ENCODE measurements around the gene ACSL3.

The ACSL3 gene

GRCh38 chr2:222959358-222959757 is 98.5 kb downstream of the ACSL3 start:
- H3K79me1 ChIP-seq (ENCODE audit: low read depth, low read length): no peaks in the 10 kb centered on the region
- H2BK120ac ChIP-seq (ENCODE audit: low read depth, low read length): no peak overlapping the region
- no peak overlapping the region for H3K27ac ChIP-seq (replicated peaks; ENCODE audit: low read length)
- H4K8ac ChIP-seq (ENCODE audit: low read depth, low read length): no peak overlapping the region
- no peak overlapping the region for H3K14ac ChIP-seq (ENCODE audit: low read length)
- H3K4me3 ChIP-seq (ENCODE audit: low read length in 2 of 2): no peak overlapping the region
- H3K27me3 ChIP-seq (ENCODE audit: control insufficient read depth in 3 of 3, insufficient read depth in 3 of 3, low read depth in 1 of 3, low read length in 3 of 3): no peaks in the 10 kb centered on the region
- no peak overlapping the region for H4K91ac ChIP-seq (ENCODE audit: low read depth, low read length, poor library complexity)
- no peak overlapping the region for H2BK12ac ChIP-seq (ENCODE audit: low read length)
- H3K18ac ChIP-seq (ENCODE audit: low read length): no peak overlapping the region
- WGBS, 2 donors (ENCODE audit: extremely low coverage in 2 of 2, insufficient read length in 2 of 2, insufficient replicate concordance in 1 of 2): no CpG with 5 or more reads among the region's 4 CpGs
- no peaks in the 10 kb centered on the region for H3K9me3 ChIP-seq (replicated peaks in 1 of 2; ENCODE audit: control insufficient read depth in 2 of 2, insufficient read depth in 1 of 2, low read depth in 1 of 2, low read length in 2 of 2)
- H2AK5ac ChIP-seq (ENCODE audit: low read depth, low read length): no peak overlapping the region
- H2BK5ac ChIP-seq (ENCODE audit: low read length): no peak overlapping the region
- no peak for DNase-seq (ENCODE audit: low spot score)
- peaks cover 0 to 4% of the 10 kb centered on the region in 2 donors for H3K4me1 ChIP-seq (ENCODE audit: control insufficient read depth in 2 of 2, insufficient read depth in 1 of 2, low read depth in 1 of 2, low read length in 2 of 2)
- H3K23ac ChIP-seq (ENCODE audit: low read depth, low read length, poor library complexity): no peak overlapping the region
- no peaks in the 10 kb centered on the region for H3K36me3 ChIP-seq (replicated peaks in 1 of 2; ENCODE audit: control insufficient read depth in 2 of 2, insufficient read depth in 2 of 2, low read length in 2 of 2)
- no peak overlapping the region for H2BK15ac ChIP-seq (ENCODE audit: low read length)
- no peak overlapping the region for H3K4ac ChIP-seq (ENCODE audit: low read length)
- no peak overlapping the region for H3K9ac ChIP-seq (ENCODE audit: low read depth, low read length, poor library complexity)
- H3K4me2 ChIP-seq (ENCODE audit: insufficient read depth, low read length, poor library complexity, severe bottlenecking): no peak overlapping the region
- H2AFZ ChIP-seq (ENCODE audit: low read length): peak overlapping the region; percentile 12

GRCh38 chr2:222960126-222960525 is 99.3 kb downstream of the ACSL3 start:
- no peaks in the 10 kb centered on the region for H3K36me3 ChIP-seq (replicated peaks in 1 of 2; ENCODE audit: control insufficient read depth in 2 of 2, insufficient read depth in 2 of 2, low read length in 2 of 2)
- no peak overlapping the region for H2AFZ ChIP-seq (ENCODE audit: low read length)
- no peak overlapping the region for H2BK15ac ChIP-seq (ENCODE audit: low read length)
- H3K27me3 ChIP-seq (ENCODE audit: control insufficient read depth in 3 of 3, insufficient read depth in 3 of 3, low read depth in 1 of 3, low read length in 3 of 3): no peaks in the 10 kb centered on the region
- no peak overlapping the region for H2BK120ac ChIP-seq (ENCODE audit: low read depth, low read length)
- H3K18ac ChIP-seq (ENCODE audit: low read length): no peak overlapping the region
- no peak for DNase-seq (ENCODE audit: low spot score)
- no peak overlapping the region for H3K4ac ChIP-seq (ENCODE audit: low read length)
- no peak overlapping the region for H3K14ac ChIP-seq (ENCODE audit: low read length)
- no peak overlapping the region for H3K27ac ChIP-seq (replicated peaks; ENCODE audit: low read length)
- H3K4me3 ChIP-seq (ENCODE audit: low read length in 2 of 2): no peak overlapping the region
- H2BK5ac ChIP-seq (ENCODE audit: low read length): no peak overlapping the region
- H2AK5ac ChIP-seq (ENCODE audit: low read depth, low read length): no peak overlapping the region
- no peak overlapping the region for H4K91ac ChIP-seq (ENCODE audit: low read depth, low read length, poor library complexity)
- H4K8ac ChIP-seq (ENCODE audit: low read depth, low read length): no peak overlapping the region
- H3K23ac ChIP-seq (ENCODE audit: low read depth, low read length, poor library complexity): no peak overlapping the region
- H3K4me2 ChIP-seq (ENCODE audit: insufficient read depth, low read length, poor library complexity, severe bottlenecking): no peak overlapping the region
- H3K4me1 ChIP-seq (ENCODE audit: control insufficient read depth in 2 of 2, insufficient read depth in 1 of 2, low read depth in 1 of 2, low read length in 2 of 2): peaks cover 0 to 4% of the 10 kb centered on the region in 2 donors
- H3K79me1 ChIP-seq (ENCODE audit: low read depth, low read length): no peaks in the 10 kb centered on the region
- no CpG with 5 or more reads among the region's 6 CpGs for WGBS, 2 donors (ENCODE audit: extremely low coverage in 2 of 2, insufficient read length in 2 of 2, insufficient replicate concordance in 1 of 2)
- H3K9ac ChIP-seq (ENCODE audit: low read depth, low read length, poor library complexity): no peak overlapping the region
- no peak overlapping the region for H2BK12ac ChIP-seq (ENCODE audit: low read length)
- no peaks in the 10 kb centered on the region for H3K9me3 ChIP-seq (replicated peaks in 1 of 2; ENCODE audit: control insufficient read depth in 2 of 2, insufficient read depth in 1 of 2, low read depth in 1 of 2, low read length in 2 of 2)

- Histone ChIP-seq H2AK5ac (ENCODE audit: low read depth, low read length) (no peak overlapping the region), H3K27me3 (ENCODE audit: control insufficient read depth in 3 of 3, insufficient read depth in 3 of 3, low read depth in 1 of 3, low read length in 3 of 3) (no peaks in the 10 kb centered on the region), H3K23ac (ENCODE audit: low read depth, low read length, poor library complexity) (no peak overlapping the region), H2BK120ac (ENCODE audit: low read depth, low read length) (no peak overlapping the region), H3K9me3 (replicated peaks in 1 of 2; ENCODE audit: control insufficient read depth in 2 of 2, insufficient read depth in 1 of 2, low read depth in 1 of 2, low read length in 2 of 2) (peaks cover 0 to 2% of the 10 kb centered on the region in 2 donors), H3K18ac (ENCODE audit: low read length) (no peak overlapping the region), H3K4ac (ENCODE audit: low read length) (no peak overlapping the region), H3K36me3 (replicated peaks in 1 of 2; ENCODE audit: control insufficient read depth in 2 of 2, insufficient read depth in 2 of 2, low read length in 2 of 2) (no peaks in the 10 kb centered on the region), H2BK5ac (ENCODE audit: low read length) (no peak overlapping the region), H4K91ac (ENCODE audit: low read depth, low read length, poor library complexity) (no peak overlapping the region), H4K8ac (ENCODE audit: low read depth, low read length) (no peak overlapping the region), H3K4me1 (ENCODE audit: control insufficient read depth in 2 of 2, insufficient read depth in 1 of 2, low read depth in 1 of 2, low read length in 2 of 2) (peaks cover 0 to 4% of the 10 kb centered on the region in 2 donors), H3K14ac (ENCODE audit: low read length) (no peak overlapping the region), H3K27ac (replicated peaks; ENCODE audit: low read length) (no peak overlapping the region), H3K79me1 (ENCODE audit: low read depth, low read length) (no peaks in the 10 kb centered on the region), H3K4me2 (ENCODE audit: insufficient read depth, low read length, poor library complexity, severe bottlenecking) (no peak overlapping the region), H2BK15ac (ENCODE audit: low read length) (no peak overlapping the region), H2BK12ac (ENCODE audit: low read length) (no peak overlapping the region), H2AFZ (ENCODE audit: low read length) (no peak overlapping the region), H3K4me3 (ENCODE audit: low read length in 2 of 2) (no peak overlapping the region), H3K9ac (ENCODE audit: low read depth, low read length, poor library complexity) (no peak overlapping the region)
- no CpG with 5 or more reads among the region's 7 CpGs for WGBS, 2 donors (ENCODE audit: extremely low coverage in 2 of 2, insufficient read length in 2 of 2, insufficient replicate concordance in 1 of 2)
- DNase-seq (ENCODE audit: low spot score): no peak
Measured at GRCh38 chr2:222963641-222964040, 102.8 kb downstream of the ACSL3 start.

GRCh38 chr2:222964376-222965031 is 103.7 kb downstream of the ACSL3 start:
- Histone ChIP-seq H2BK5ac (ENCODE audit: low read length) (no peak overlapping the region), H3K79me1 (ENCODE audit: low read depth, low read length) (no peaks in the 10 kb centered on the region), H3K27me3 (ENCODE audit: control insufficient read depth in 3 of 3, insufficient read depth in 3 of 3, low read depth in 1 of 3, low read length in 3 of 3) (no peaks in the 10 kb centered on the region), H2BK12ac (ENCODE audit: low read length) (no peak overlapping the region), H3K14ac (ENCODE audit: low read length) (no peak overlapping the region), H3K4ac (ENCODE audit: low read length) (no peak overlapping the region), H3K4me1 (ENCODE audit: control insufficient read depth in 2 of 2, insufficient read depth in 1 of 2, low read depth in 1 of 2, low read length in 2 of 2) (peaks cover 0 to 2% of the 10 kb centered on the region in 2 donors), H3K27ac (replicated peaks; ENCODE audit: low read length) (no peak overlapping the region), H3K4me3 (ENCODE audit: low read length in 2 of 2) (no peak overlapping the region), H2AK5ac (ENCODE audit: low read depth, low read length) (no peak overlapping the region), H2BK15ac (ENCODE audit: low read length) (no peak overlapping the region), H4K8ac (ENCODE audit: low read depth, low read length) (no peak overlapping the region), H2AFZ (ENCODE audit: low read length) (no peak overlapping the region), H3K9me3 (replicated peaks in 1 of 2; ENCODE audit: control insufficient read depth in 2 of 2, insufficient read depth in 1 of 2, low read depth in 1 of 2, low read length in 2 of 2) (peaks cover 0 to 2% of the 10 kb centered on the region in 2 donors), H3K18ac (ENCODE audit: low read length) (no peak overlapping the region), H3K36me3 (replicated peaks in 1 of 2; ENCODE audit: control insufficient read depth in 2 of 2, insufficient read depth in 2 of 2, low read length in 2 of 2) (no peaks in the 10 kb centered on the region), H3K23ac (ENCODE audit: low read depth, low read length, poor library complexity) (no peak overlapping the region), H3K9ac (ENCODE audit: low read depth, low read length, poor library complexity) (no peak overlapping the region), H3K4me2 (ENCODE audit: insufficient read depth, low read length, poor library complexity, severe bottlenecking) (no peak overlapping the region), H4K91ac (ENCODE audit: low read depth, low read length, poor library complexity) (no peak overlapping the region), H2BK120ac (ENCODE audit: low read depth, low read length) (no peak overlapping the region)
- WGBS, 2 donors (ENCODE audit: extremely low coverage in 2 of 2, insufficient read length in 2 of 2, insufficient replicate concordance in 1 of 2): no CpG with 5 or more reads among the region's 11 CpGs
- no peak for DNase-seq (ENCODE audit: low spot score)
